ENCODE measurements around the gene DRG2. TPM values are rescaled to one million over a fixed set of nuclear protein-coding genes. Genes with fewer than 3 reads are reported as not detected.

The DRG2 gene
- total and polyA plus RNA-seq, 2 of the 8 experiments (the other 6 are each of a cell fraction or from before 2014, with no cell fraction given) = 44.6 to 47.8 TPM

DNA sequence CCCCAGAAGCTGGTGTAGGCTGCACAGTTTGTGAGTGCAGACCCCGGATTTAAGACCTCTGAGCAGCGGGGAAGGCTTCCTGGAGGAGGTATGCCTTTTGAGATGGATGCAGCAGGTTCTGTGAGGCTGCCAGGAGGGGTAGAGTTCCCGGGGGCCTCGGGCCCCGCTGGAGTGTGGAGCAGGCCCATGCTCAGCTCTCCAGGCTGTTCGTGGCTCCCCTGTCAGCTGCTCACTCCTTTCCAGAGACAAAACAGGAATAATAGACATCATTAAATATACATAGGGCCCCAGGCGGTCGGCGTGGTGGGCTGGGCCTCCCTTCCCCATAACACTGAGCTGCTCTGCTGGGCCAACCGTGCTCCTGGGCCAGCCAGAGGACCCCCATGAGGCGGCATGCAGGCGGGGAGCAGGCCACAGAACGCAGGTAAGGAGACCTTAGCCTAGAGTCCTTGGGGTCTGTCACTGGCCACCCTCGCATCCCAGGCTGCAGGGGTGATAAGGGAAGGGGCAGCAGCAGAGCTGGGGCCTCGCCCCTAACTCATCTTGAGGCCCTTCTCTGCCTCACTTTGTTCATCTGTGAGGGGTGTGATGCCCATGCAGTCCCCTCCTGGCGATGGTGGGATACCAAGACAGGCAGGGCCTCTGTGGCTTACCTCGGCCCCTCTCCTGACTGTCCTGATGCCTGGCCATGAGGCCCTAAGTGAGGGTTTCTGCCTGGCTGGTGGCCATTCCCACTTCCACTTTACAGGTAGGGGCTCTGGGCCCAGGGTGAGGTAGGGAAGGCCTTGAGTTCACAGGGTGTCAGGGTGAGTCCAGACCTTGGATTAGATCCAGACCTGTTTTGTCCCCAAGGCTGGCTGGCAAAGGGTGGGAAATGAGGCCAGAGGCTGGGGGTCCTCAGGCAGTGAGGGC is 20.9 kb downstream of the DRG2 start, which contains the start of gene MYO15A:
Gene MYO15A, plus strand, starts transcription at position 356 of the 912 bp plus-strand sequence. CDS start 10,045 bp downstream, outside the sequence.
- POLR2A ChIA-PET (ENCODE audit: partially characterized antibody) = interaction anchor here (1.0 to 5.4 kb wide), 9 partner anchors 7 to 35 kb away, joined by 3 to 34 read pairs (median 5); partner anchors contain the start of gene DRG2
- no peak within 1 kb of the TSS for H2BK120ac ChIP-seq (replicated peaks; ENCODE audit: low read depth, low read length)
- peaks cover 0 to 12% (median 5%) of the 10 kb centered on the region in 4 experiments; a peak in 3 of 8 replicates for H3K36me3 ChIP-seq (ENCODE audit: control insufficient read depth in 2 of 4, insufficient read depth in 4 of 4, low read length in 3 of 4)
- no peaks in the 10 kb centered on the region for H3K79me1 ChIP-seq (ENCODE audit: low read depth, low read length)
- no peak within 1 kb of the TSS for H3K4me2 ChIP-seq (ENCODE audit: insufficient read depth in 1 of 2, low read depth in 2 of 2, low read length in 2 of 2)
- no peak within 1 kb of the TSS for H3K14ac ChIP-seq (ENCODE audit: insufficient read length)
- H3K9me3 ChIP-seq (ENCODE audit: insufficient read depth in 2 of 2, low read depth in 1 of 2, low read length in 1 of 2) = no peaks in the 10 kb centered on the region
- FAIRE-seq = no peak
- no peak within 1 kb of the TSS for H3K4ac ChIP-seq (replicated peaks; ENCODE audit: insufficient read length, low read depth, low read length)
- no peak within 1 kb of the TSS for H3K9ac ChIP-seq (replicated peaks in 1 of 4; ENCODE audit: extremely low read depth in 1 of 4, low read depth in 3 of 4, low read length in 3 of 4)
- peak within 1 kb of the TSS; percentile 40; the same call in 1 of the 2 replicates for H4K8ac ChIP-seq (ENCODE audit: extremely low read depth, insufficient read depth, low read length)
- peaks cover 3 to 9% of the 10 kb centered on the region in 2 experiments for H4K20me1 ChIP-seq (replicated peaks in 1 of 2; ENCODE audit: control insufficient read depth in 1 of 2, insufficient read depth in 2 of 2, low read length in 2 of 2)
- no peak within 1 kb of the TSS for H3K23ac ChIP-seq (ENCODE audit: insufficient read length)
- 89% methylated on average over 17 of the region's 17 CpGs; no CpG with 5 or more reads in 1 of the 2 experiments for WGBS, 2 experiments (ENCODE audit: extremely low coverage in 1 of 2, insufficient coverage in 1 of 2, insufficient read length in 1 of 2, insufficient replicate concordance in 2 of 2, low coverage in 1 of 2, low lambda C conversion rate in 2 of 2, missing lambda C conversion rate in 1 of 2)
- H2AK5ac ChIP-seq (ENCODE audit: low read depth, low read length) = no peak within 1 kb of the TSS
- H2BK20ac ChIP-seq (ENCODE audit: low read length) = no peak within 1 kb of the TSS
- H3K79me2 ChIP-seq (ENCODE audit: control insufficient read depth in 1 of 2, insufficient read depth in 2 of 2, low read length in 2 of 2) = no peaks in the 10 kb centered on the region
- no peak within 1 kb of the TSS for H2BK12ac ChIP-seq (ENCODE audit: low read depth, low read length)
- CTCF ChIA-PET (ENCODE audit: partially characterized antibody) = interaction anchor here (1.2 kb wide), 1 partner anchor 15 kb away, joined by 5 read pairs; no protein-coding TSS in a partner anchor
- no peak within 1 kb of the TSS for H3K56ac ChIP-seq (replicated peaks; ENCODE audit: insufficient read length, low read depth, low read length)
- H2BK15ac ChIP-seq (ENCODE audit: low read length) = no peak within 1 kb of the TSS
- no peak within 1 kb of the TSS for H3K18ac ChIP-seq (ENCODE audit: extremely low read depth, low read length)
- H3K27me3 ChIP-seq (replicated peaks in 1 of 4; ENCODE audit: control insufficient read depth in 3 of 4, extremely low read depth in 1 of 4, insufficient read depth in 3 of 4, low read length in 3 of 4) = no peaks in the 10 kb centered on the region
- H4K5ac ChIP-seq (ENCODE audit: insufficient read length, low read depth, low read length) = no peak within 1 kb of the TSS
- H3K4me1 ChIP-seq (replicated peaks in 1 of 4; ENCODE audit: control insufficient read depth in 3 of 4, insufficient read depth in 4 of 4, low read length in 3 of 4) = peaks cover 0 to 7% (median 3%) of the 10 kb centered on the region in 4 experiments; a peak in 3 of 7 replicates
- H2AFZ ChIP-seq (ENCODE audit: low read length) = no peak within 1 kb of the TSS
- no peak within 1 kb of the TSS for H3K27ac ChIP-seq (ENCODE audit: low read depth, low read length)
- TF ChIP-seq BCL11A (IDR thresholded peaks at IDR 0.05; ENCODE audit: low read depth in 2 of 2, low read length in 2 of 2) (no peak), NRF1 (IDR thresholded peaks at IDR 0.05; ENCODE audit: low read depth, low read length) (no peak)
- TF ChIP-seq, protein P1, sequence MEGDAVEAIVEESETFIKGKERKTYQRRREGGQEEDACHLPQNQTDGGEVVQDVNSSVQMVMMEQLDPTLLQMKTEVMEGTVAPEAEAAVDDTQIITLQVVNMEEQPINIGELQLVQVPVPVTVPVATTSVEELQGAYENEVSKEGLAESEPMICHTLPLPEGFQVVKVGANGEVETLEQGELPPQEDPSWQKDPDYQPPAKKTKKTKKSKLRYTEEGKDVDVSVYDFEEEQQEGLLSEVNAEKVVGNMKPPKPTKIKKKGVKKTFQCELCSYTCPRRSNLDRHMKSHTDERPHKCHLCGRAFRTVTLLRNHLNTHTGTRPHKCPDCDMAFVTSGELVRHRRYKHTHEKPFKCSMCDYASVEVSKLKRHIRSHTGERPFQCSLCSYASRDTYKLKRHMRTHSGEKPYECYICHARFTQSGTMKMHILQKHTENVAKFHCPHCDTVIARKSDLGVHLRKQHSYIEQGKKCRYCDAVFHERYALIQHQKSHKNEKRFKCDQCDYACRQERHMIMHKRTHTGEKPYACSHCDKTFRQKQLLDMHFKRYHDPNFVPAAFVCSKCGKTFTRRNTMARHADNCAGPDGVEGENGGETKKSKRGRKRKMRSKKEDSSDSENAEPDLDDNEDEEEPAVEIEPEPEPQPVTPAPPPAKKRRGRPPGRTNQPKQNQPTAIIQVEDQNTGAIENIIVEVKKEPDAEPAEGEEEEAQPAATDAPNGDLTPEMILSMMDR (IDR thresholded peaks at IDR 0.05; ENCODE audit: control extremely low read depth in 1 of 3, insufficient read depth in 1 of 3, low read depth in 1 of 3, low read length in 3 of 3) = no peak
- no peak within 1 kb of the TSS for H4K91ac ChIP-seq (replicated peaks; ENCODE audit: insufficient read length, low read length)
- H3K4me3 ChIP-seq (ENCODE audit: extremely low read depth in 1 of 4, insufficient read depth in 2 of 4, low read depth in 3 of 4, low read length in 4 of 4) = no peak within 1 kb of the TSS
- H2BK5ac ChIP-seq (ENCODE audit: low read depth, low read length) = peak within 1 kb of the TSS; percentile 63; the same call in 1 of the 2 replicates
- no peak for DNase-seq (ENCODE audit: low read depth in 1 of 2, low spot score in 2 of 2)
- H3K23me2 ChIP-seq (ENCODE audit: low read depth, low read length) = no peaks in the 10 kb centered on the region
